ENCODE data around the gene UAP1L1.

The UAP1L1 gene

GRCh38 chr9:137042751-137043727 is 34.3 kb upstream of the UAP1L1 start:
- no peak for DNase-seq

GRCh38 chr9:137044037-137044436 is 33.3 kb upstream of the UAP1L1 start:
- peak; percentile 41 for DNase-seq

- peak; percentile 19 for DNase-seq
Observed at GRCh38 chr9:137044502-137045177, 32.7 kb upstream of the UAP1L1 start.

- DNase-seq = peak; percentile 17
Observed at GRCh38 chr9:137045294-137046087, 31.8 kb upstream of the UAP1L1 start.

- peak; percentile 74 for DNase-seq
Observed at GRCh38 chr9:137046088-137046787, 31.1 kb upstream of the UAP1L1 start, which contains the start of gene NPDC1. Gene NPDC1, minus strand, starts transcription at chr9:137046177. Its CDS starts 188 bp downstream, at chr9:137045989.

GRCh38 chr9:137048655-137049543 is 28.4 kb upstream of the UAP1L1 start:
- DNase-seq = no peak

- no peak for DNase-seq
Observed at GRCh38 chr9:137049544-137050449, 27.5 kb upstream of the UAP1L1 start.

- DNase-seq = no peak
Observed at GRCh38 chr9:137050570-137050969, 26.7 kb upstream of the UAP1L1 start.

- DNase-seq = no peak
Observed at GRCh38 chr9:137051145-137051724, 26.1 kb upstream of the UAP1L1 start.

GRCh38 chr9:137052293-137052692 is 25.0 kb upstream of the UAP1L1 start:
- no peak for DNase-seq

GRCh38 chr9:137052998-137053943 is 24.0 kb upstream of the UAP1L1 start:
- no peak for DNase-seq

GRCh38 chr9:137053944-137054931 is 23.1 kb upstream of the UAP1L1 start, which contains the start of gene ENTPD2:
Gene ENTPD2, minus strand, starts transcription at chr9:137054061. Its CDS starts 64 bp downstream, at chr9:137053997.
- DNase-seq = no peak

- no peak for DNase-seq
Observed at GRCh38 chr9:137054932-137055384, 22.4 kb upstream of the UAP1L1 start.

GRCh38 chr9:137055385-137056364 is 21.6 kb upstream of the UAP1L1 start:
- peak; percentile 74 for DNase-seq

- no peak for DNase-seq
Observed at GRCh38 chr9:137056739-137057415, 20.4 kb upstream of the UAP1L1 start.

Measured in DMS79 (cell line).